Lower lobe of right lung (tissue), 2 donors: ENCODE data around the gene ANKRD63. TPM values are rescaled to one million over a fixed set of nuclear protein-coding genes. Genes with fewer than 3 reads are reported as not detected.

Experiments
- ATAC-seq, 2 donors: fragments of 200-7000 bp; cut with Tn5 transposase; one replicate each; pipeline ENCODE4 v1.9.1; 2020 to 2022; ENCODE audit warnings: mild to moderate bottlenecking in 2 of 2, moderate library complexity in 2 of 2
- DNase-seq: peaks from one replicate; pipeline ENCODE4 v3.0.0-alpha.2; 2020
- H3K27ac ChIP-seq: fragments of 200-600 bp; one replicate; pipeline ENCODE4 v1.8.0; 2022
- H3K27me3 ChIP-seq: fragments of 200-600 bp; one replicate; pipeline ENCODE4 v1.8.0; 2022; ENCODE audit warnings: low read depth
- H3K36me3 ChIP-seq: fragments of 200-600 bp; one replicate; pipeline ENCODE4 v1.8.0; 2022; ENCODE audit warnings: mild to moderate bottlenecking
- H3K4me1 ChIP-seq: fragments of 200-600 bp; one replicate; pipeline ENCODE4 v1.8.0; 2022
- H3K4me3 ChIP-seq: fragments of 200-600 bp; one replicate; pipeline ENCODE4 v1.8.0; 2022; ENCODE audit warnings: mild to moderate bottlenecking
- H3K9me3 ChIP-seq: fragments of 200-600 bp; one replicate; pipeline ENCODE4 v1.8.0; 2022
- CTCF ChIP-seq: fragments of 200-600 bp; IDR thresholded peaks from one replicate; pipeline ENCODE4 v1.8.0; 2022; ENCODE audit warnings: antibody characterized with exemption, mild to moderate bottlenecking
- intact Hi-C: fragments of 100-400 bp; cut with DNase I; formaldehyde crosslinking; loops from one replicate; pipeline ENCODE4 v1.11.0; 2022
- total RNA-seq: library from RNA; stranded (reverse); fragmentation: NEBNext Ultra II Directional; extraction: Animal tissue kit (Norgen Biotek cat#: 25700); gene quantifications from one replicate; pipeline ENCODE4 v1.2.1, GENCODE V29; 2021
- donor health status: DM: no; HTN: yes; CAD: no; lungs with severe emphysema.

Gene ANKRD63
- total RNA-seq, 1 donor from 2014 or later = not detected

GRCh38 chr15:40265355-40265754 is 17.5 kb downstream of the ANKRD63 start:
- no peak overlapping the region for H3K27ac ChIP-seq
- H3K4me3 ChIP-seq = no peak overlapping the region
- no peaks in the 10 kb centered on the region for H3K36me3 ChIP-seq
- H3K9me3 ChIP-seq = no peaks in the 10 kb centered on the region
- H3K27me3 ChIP-seq = no peaks in the 10 kb centered on the region
- no peak for ATAC-seq
- TF ChIP-seq CTCF = no peak
- no peak for DNase-seq
- H3K4me1 ChIP-seq = no peaks in the 10 kb centered on the region
- intact Hi-C loops = no loop called here

- Histone ChIP-seq H3K36me3 (no peaks in the 10 kb centered on the region), H3K9me3 (no peaks in the 10 kb centered on the region), H3K27ac (no peak overlapping the region), H3K4me1 (no peaks in the 10 kb centered on the region), H3K27me3 (no peaks in the 10 kb centered on the region), H3K4me3 (no peak overlapping the region)
- TF ChIP-seq CTCF = no peak
- DNase-seq (no peak), ATAC-seq (no peak)
- intact Hi-C loops = no loop called here
Measured at GRCh38 chr15:40264321-40265153, 18.3 kb downstream of the ANKRD63 start.

- H3K27me3 ChIP-seq = no peaks in the 10 kb centered on the region
- peak overlapping the region; percentile 54 for H3K27ac ChIP-seq
- DNase-seq (no peak), ATAC-seq (peak; percentile 62 to 74)
- H3K9me3 ChIP-seq = no peaks in the 10 kb centered on the region
- no peak overlapping the region for H3K4me3 ChIP-seq
- intact Hi-C loops = no loop called here
- no peak for TF ChIP-seq CTCF
- H3K36me3 ChIP-seq = no peaks in the 10 kb centered on the region
- no peaks in the 10 kb centered on the region for H3K4me1 ChIP-seq
Measured at GRCh38 chr15:40263024-40263754, 19.7 kb downstream of the ANKRD63 start.

- H3K36me3 ChIP-seq = no peaks in the 10 kb centered on the region
- intact Hi-C loops = no loop called here
Measured at GRCh38 chr15:40259021-40259420, 23.8 kb downstream of the ANKRD63 start.

GRCh38 chr15:40258544-40258943 is 24.3 kb downstream of the ANKRD63 start:
- intact Hi-C loops = no loop called here
- DNase-seq (no peak), ATAC-seq (no peak)
- Histone ChIP-seq H3K9me3 (no peaks in the 10 kb centered on the region), H3K27ac (no peak overlapping the region), H3K4me1 (peaks cover 6% of the 10 kb centered on the region), H3K27me3 (peaks cover 2% of the 10 kb centered on the region), H3K4me3 (no peak overlapping the region), H3K36me3 (no peaks in the 10 kb centered on the region)
- no peak for TF ChIP-seq CTCF

More at GRCh38 chr15:40259021-40259420, 23.8 kb downstream of the ANKRD63 start:
- no peaks in the 10 kb centered on the region for H3K27me3 ChIP-seq
- no peak for TF ChIP-seq CTCF
- H3K27ac ChIP-seq = no peak overlapping the region
- H3K9me3 ChIP-seq = no peaks in the 10 kb centered on the region
- H3K4me3 ChIP-seq = no peak overlapping the region
- DNase-seq (no peak), ATAC-seq (no peak)
- peaks cover 2% of the 10 kb centered on the region for H3K4me1 ChIP-seq
